Aorta (tissue), 5 donors: ENCODE results near the gene QRSL1. TPM values are rescaled to one million over a fixed set of nuclear protein-coding genes. Genes with fewer than 3 reads are reported as not detected.
"Not testable (repeated sequence)": the region's sequence is repeated elsewhere in the genome, so short reads cannot be mapped to it uniquely, and the experiment has no call there.

Experiments used
- ATAC-seq: fragments of 200-7000 bp; cut with Tn5 transposase; one replicate; pipeline ENCODE4 v1.9.1; 2022; ENCODE audit warnings: moderate library complexity; ENCODE audit not compliant: low FRiP score
- DNase-seq, 2 donors: peaks; one replicate each; pipeline ENCODE4 v3.0.0-alpha.2; 2020
- H3K27ac ChIP-seq, 2 donors: one replicate each; pipeline ENCODE4 v1.5.1; 2013; ENCODE audit warnings: low read length in 2 of 2, mild to moderate bottlenecking in 2 of 2, moderate library complexity in 2 of 2, control low read depth in 1 of 2, inconsistent platforms in 1 of 2, low read depth in 1 of 2
- H3K27me3 ChIP-seq, 2 donors: one replicate each; pipeline ENCODE4 v1.6.1; 2013; ENCODE audit warnings: control low read depth in 1 of 2, low read length in 1 of 2, mild to moderate bottlenecking in 1 of 2, moderate library complexity in 1 of 2; ENCODE audit not compliant: insufficient read depth in 2 of 2, control insufficient read depth in 1 of 2
- H3K36me3 ChIP-seq, 2 donors: one replicate each; pipeline ENCODE4 v1.6.1; 2013; ENCODE audit warnings: control low read depth in 1 of 2, low read length in 1 of 2, mild to moderate bottlenecking in 1 of 2; ENCODE audit not compliant: insufficient read depth in 2 of 2, control insufficient read depth in 1 of 2
- H3K4me1 ChIP-seq, 2 donors: one replicate each; pipeline ENCODE4 v1.6.1; 2013; ENCODE audit warnings: low read length in 2 of 2, control low read depth in 1 of 2, mild to moderate bottlenecking in 1 of 2, moderate library complexity in 1 of 2; ENCODE audit not compliant: insufficient read depth in 2 of 2, control insufficient read depth in 1 of 2
- H3K4me3 ChIP-seq, 2 donors: one replicate each; pipeline ENCODE4 v1.5.1; 2013; ENCODE audit warnings: low read length in 2 of 2, control low read depth in 1 of 2, mild to moderate bottlenecking in 1 of 2
- H3K9me3 ChIP-seq: one replicate; pipeline ENCODE4 v1.6.1; 2013; ENCODE audit warnings: mild to moderate bottlenecking, low read length; ENCODE audit not compliant: control insufficient read depth
- WGBS, 2 donors: extraction: QIAGEN DNeasy Blood & Tissue Kit; methylation state at CpG; one replicate each; pipeline ENCODE4 v1.1.7; 2013; 5-methylcytosine and 5-hydroxymethylcytosine counted together
- intact Hi-C, 2 donors: fragments of 100-400 bp; cut with DNase I; formaldehyde crosslinking; loops; one replicate each; pipeline versions ENCODE4 v1.14.2 to v1.15.0; 2022
- polyA plus RNA-seq, 2 donors: library from polyadenylated mRNA; stranded (reverse); fragments of 200-250 nt; gene quantifications; one replicate each; pipeline ENCODE4 v1.2.3, GENCODE V29; 2013
- total RNA-seq, 2 donors: library from RNA; stranded (reverse); fragmentation: NEBNext Ultra II Directional; extraction: Animal tissue kit (Norgen Biotek cat#: 25700); gene quantifications; one replicate each; pipeline ENCODE4 v1.2.1, GENCODE V29; 2021
- donor health status: healthy with polysubstance abuse.
- donor health status: Bipolar disorder and iron deficiency.
- donor health status: DM: no; HTN: no; CAD: no.
- donor health status: DM: no; HTN: no; CAD: no.
- donor health status: DM: yes; HTN: yes; CAD: no.

The QRSL1 gene
- total and polyA plus RNA-seq, 4 donors, result 1.9 to 8.7 (median 5.1) TPM

- H3K36me3 ChIP-seq, result peaks cover 0 to 2% of the 10 kb centered on the region in 2 donors
- WGBS, 2 donors, result 83 to 97% methylated on average over 1 of the region's 1 CpG
Observed at GRCh38 chr6:106619223-106619622, 10.2 kb upstream of the QRSL1 start.

DNA sequence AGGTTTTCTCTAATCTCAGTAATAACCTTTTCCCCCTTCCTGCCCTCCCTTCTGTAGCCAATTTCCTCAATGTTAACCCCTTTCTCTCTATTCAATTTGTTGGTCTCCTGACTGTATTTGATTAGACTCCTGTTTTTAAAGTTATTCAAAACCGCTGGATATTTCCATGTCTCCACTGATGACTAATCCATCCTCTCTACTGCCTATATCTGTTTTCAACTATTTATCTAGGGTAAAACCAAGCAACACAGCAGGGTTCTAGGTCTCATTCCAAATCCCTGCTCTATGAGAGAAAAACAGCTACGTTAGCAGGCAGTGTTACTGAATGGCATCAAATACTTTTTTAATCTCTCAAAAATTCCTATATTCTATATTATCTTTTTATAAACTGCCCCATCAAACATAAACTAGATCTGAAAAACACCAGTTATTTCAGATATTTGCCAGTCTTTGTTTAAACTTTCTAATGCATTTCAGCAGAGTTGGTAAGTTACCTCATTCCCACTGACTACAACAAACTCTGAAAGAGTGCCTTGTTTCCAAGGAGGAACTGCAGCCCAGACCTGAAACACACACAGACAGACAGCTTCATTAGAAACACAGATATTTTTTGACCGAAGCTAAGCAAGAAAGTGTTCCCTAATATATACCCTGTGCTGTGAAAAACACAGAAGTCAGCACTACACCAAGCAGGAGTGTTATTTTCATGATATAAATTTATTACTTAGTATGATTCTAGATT lies 8.3 kb upstream of the QRSL1 start:
- 81 to 84% methylated on average over 3 of the region's 3 CpGs for WGBS, 2 donors
- Histone ChIP-seq H3K9me3 (no peaks in the 10 kb centered on the region), H3K27me3 (no peaks in the 10 kb centered on the region), H3K4me3 (no peak overlapping the region), H3K4me1 (no peaks in the 10 kb centered on the region), H3K27ac (no peak overlapping the region), H3K36me3 (peaks cover 0 to 2% of the 10 kb centered on the region in 2 donors)
- intact Hi-C loops, result no loop called here
- ATAC-seq (no peak), DNase-seq (no peak)

More at GRCh38 chr6:106619223-106619622, 10.2 kb upstream of the QRSL1 start:
- intact Hi-C loops, result no loop called here
- Histone ChIP-seq H3K4me3 (no peak overlapping the region), H3K4me1 (no peaks in the 10 kb centered on the region), H3K27me3 (no peaks in the 10 kb centered on the region), H3K27ac (no peak overlapping the region), H3K9me3 (no peaks in the 10 kb centered on the region)
- ATAC-seq (no peak), DNase-seq (no peak)

GRCh38 chr6:106622412-106622811 lies 7.0 kb upstream of the QRSL1 start:
- no peak for DNase-seq
- no peak overlapping the region for H3K27ac ChIP-seq
- no peaks in the 10 kb centered on the region for H3K27me3 ChIP-seq
- no peaks in the 10 kb centered on the region for H3K9me3 ChIP-seq
- H3K4me1 ChIP-seq, result no peaks in the 10 kb centered on the region
- H3K4me3 ChIP-seq, result no peak overlapping the region
- ATAC-seq, result no peak
- intact Hi-C loops, result no loop called here
- 93 to 94% methylated on average over 8 of the region's 8 CpGs for WGBS, 2 donors
- H3K36me3 ChIP-seq, result peaks cover 0 to 2% of the 10 kb centered on the region in 2 donors

GRCh38 chr6:106623039-106623438 lies 6.3 kb upstream of the QRSL1 start:
- Histone ChIP-seq H3K4me1 (no peaks in the 10 kb centered on the region), H3K27ac (no peak overlapping the region), H3K4me3 (no peak overlapping the region), H3K27me3 (no peaks in the 10 kb centered on the region), H3K9me3 (no peaks in the 10 kb centered on the region), H3K36me3 (peaks cover 0 to 2% of the 10 kb centered on the region in 2 donors)
- 85 to 89% methylated on average over 1 of the region's 1 CpG for WGBS, 2 donors
- no peak for ATAC-seq
- intact Hi-C loops, result no loop called here
- DNase-seq, result no peak

DNA sequence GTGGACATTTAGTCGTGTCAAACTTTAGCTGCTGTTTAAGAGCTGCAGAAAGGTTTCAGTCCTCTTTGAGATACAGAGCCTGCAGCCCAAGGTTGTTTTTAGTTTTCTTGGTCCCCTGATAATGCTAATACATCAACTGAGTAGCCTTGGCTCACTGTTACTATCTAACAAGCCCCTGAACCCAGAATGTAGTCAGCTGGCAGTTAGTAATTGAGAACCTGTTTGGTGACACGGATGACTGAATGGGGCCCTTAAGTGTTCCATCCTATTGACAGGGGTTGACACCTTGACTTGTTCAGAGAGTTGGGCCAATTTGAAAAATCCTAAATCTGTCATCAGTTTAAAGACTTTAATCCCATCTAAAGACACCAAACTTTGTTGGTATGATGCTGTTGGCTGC lies 2.9 kb upstream of the QRSL1 start:
- ATAC-seq, result no peak

DNA sequence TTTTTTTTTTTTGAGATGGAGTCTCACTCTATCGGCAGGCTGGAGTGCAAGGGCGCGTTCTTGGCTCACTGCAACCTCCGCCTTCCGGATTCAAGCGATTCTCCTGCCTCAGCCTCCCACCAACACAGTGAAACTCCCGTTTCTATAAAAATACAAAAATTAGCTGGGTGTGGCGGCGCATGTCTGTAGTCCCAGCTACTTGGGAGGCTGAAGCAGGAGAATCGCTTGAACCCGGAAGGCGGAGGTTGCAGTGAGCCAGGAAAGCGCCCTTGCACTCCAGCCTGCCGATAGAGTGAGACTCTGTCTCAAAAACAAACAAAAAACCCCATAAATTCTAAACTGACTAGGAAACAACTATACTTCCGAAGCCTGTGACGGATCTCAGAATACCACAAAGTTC lies 1.6 kb upstream of the QRSL1 start:
- H3K27me3 ChIP-seq, intact Hi-C loops, H3K4me3 ChIP-seq, H3K27ac ChIP-seq, H3K36me3 ChIP-seq, ATAC-seq, DNase-seq, H3K4me1 ChIP-seq, H3K9me3 ChIP-seq: not testable (repeated sequence)
- WGBS, 2 donors, result 83 to 87% methylated on average over 16 of the region's 16 CpGs

More for the DNA sequence above, 2.9 kb upstream of the QRSL1 start:
- intact Hi-C loops, result no loop called here
- H3K27ac ChIP-seq, result no peak overlapping the region
- WGBS, 2 donors, result 22 to 23% methylated on average over 2 of the region's 2 CpGs
- H3K9me3 ChIP-seq, result no peaks in the 10 kb centered on the region
- peaks cover 0 to 2% of the 10 kb centered on the region in 2 donors for H3K36me3 ChIP-seq
- H3K4me3 ChIP-seq, result no peak overlapping the region
- no peaks in the 10 kb centered on the region for H3K4me1 ChIP-seq
- DNase-seq, result no peak
- no peaks in the 10 kb centered on the region for H3K27me3 ChIP-seq

DNA sequence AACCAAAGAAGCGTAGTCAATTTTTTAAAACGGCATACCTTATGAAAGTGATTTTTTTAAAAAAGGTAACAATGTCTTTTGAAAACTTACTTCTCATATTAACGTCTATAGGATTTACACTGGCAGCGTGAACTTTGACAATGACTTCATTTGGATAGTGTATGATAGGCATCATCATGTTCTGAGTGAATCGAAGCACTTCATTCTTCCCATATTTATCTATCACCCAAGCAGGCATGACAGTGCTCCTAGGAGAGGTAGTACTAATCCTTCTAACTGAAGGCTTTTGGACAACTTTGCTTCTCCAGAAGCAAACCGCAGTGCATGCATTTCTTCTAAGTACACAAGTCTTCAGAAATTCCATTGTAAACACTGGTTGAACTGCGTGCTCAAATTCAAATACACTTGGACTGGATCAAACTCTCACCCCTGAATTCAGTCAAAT lies 698 bp upstream of the QRSL1 start:
- intact Hi-C loops, result no loop called here
- DNase-seq (no peak), ATAC-seq (peak; percentile 24)
- no peaks in the 10 kb centered on the region for H3K9me3 ChIP-seq
- WGBS, 2 donors, result 32 to 33% methylated on average over 7 of the region's 7 CpGs
- H3K27ac ChIP-seq, result no peak overlapping the region
- H3K4me3 ChIP-seq, result peak overlapping the region; percentile 67 to 86
- H3K36me3 ChIP-seq, result no peaks in the 10 kb centered on the region
- no peaks in the 10 kb centered on the region for H3K4me1 ChIP-seq
- H3K27me3 ChIP-seq, result no peaks in the 10 kb centered on the region

- intact Hi-C loops, result no loop called here
- Histone ChIP-seq H3K9me3 (no peaks in the 10 kb centered on the region), H3K4me1 (no peaks in the 10 kb centered on the region), H3K27me3 (no peaks in the 10 kb centered on the region), H3K36me3 (no peaks in the 10 kb centered on the region), H3K27ac (no peak overlapping the region), H3K4me3 (peak overlapping the region; percentile 67 to 86)
- DNase-seq (no peak), ATAC-seq (no peak)
- 0 to 1% methylated on average over 14 of the region's 14 CpGs for WGBS, 2 donors
Observed at GRCh38 chr6:106629859-106630163, 433 bp downstream of the QRSL1 start.

DNA sequence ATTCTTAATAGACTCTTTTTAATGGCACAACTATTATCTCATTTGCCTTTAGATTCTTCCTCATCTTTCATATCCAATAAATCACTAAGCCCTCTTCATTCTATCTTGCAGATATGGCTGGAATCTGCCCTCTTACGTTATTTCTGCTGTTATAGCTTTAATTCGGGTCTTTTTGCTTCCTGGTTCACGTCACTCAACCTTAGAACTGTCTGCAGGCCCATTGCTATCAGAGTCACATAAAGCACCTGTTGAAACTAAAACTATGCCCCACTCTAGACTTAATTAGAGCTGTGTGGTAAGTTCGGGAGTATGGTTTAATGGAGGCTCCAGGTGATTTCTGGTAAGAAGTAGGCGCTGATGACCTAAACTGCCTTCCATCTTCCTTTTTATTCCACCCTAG lies 988 bp downstream of the QRSL1 start:
- Histone ChIP-seq H3K27ac (no peak overlapping the region), H3K36me3 (no peaks in the 10 kb centered on the region), H3K27me3 (no peaks in the 10 kb centered on the region), H3K4me3 (no peak overlapping the region), H3K4me1 (no peaks in the 10 kb centered on the region), H3K9me3 (no peaks in the 10 kb centered on the region)
- WGBS, 2 donors, result 73 to 75% methylated on average over 5 of the region's 5 CpGs
- no peak for ATAC-seq
- intact Hi-C loops, result no loop called here
- no peak for DNase-seq
